GM12878 (cell line): ENCODE data around the gene MRPS35. TPM values are rescaled to one million over a fixed set of nuclear protein-coding genes. Genes with fewer than 3 reads are reported as not detected.

Experiments used
- ATAC-seq: fragments of 200-7000 bp; cut with Tn5 transposase; 3 replicates; pipeline ENCODE4 v1.9.1; 2020; ENCODE audit warnings: mild to moderate bottlenecking, moderate library complexity
- BruUV-seq: library from RNA; stranded (reverse); fragments of 400-500 nt; replicated peaks from 2 replicates; lab custom pipeline; 2021; lab: Mats Ljungman, UMichigan
- CTCF ChIA-PET: fragments of 300-600 bp; sonication (Branson Sonifier 250); formaldehyde crosslinking; extraction: SDS; loops from one replicate; lab custom pipeline; 2021; ENCODE audit warnings: inconsistent platforms; lab: Yijun Ruan, JAX
- POLR2A ChIA-PET: fragments of 350-600 bp; formaldehyde crosslinking; extraction: SDS; loops from one replicate; lab custom pipeline; 2021; ENCODE audit warnings: inconsistent platforms; lab: Charles Lee
- RAD21 ChIA-PET: fragments of 300-600 bp; sonication (Branson Sonifier 250); formaldehyde crosslinking; loops from one replicate; lab custom pipeline; 2023; ENCODE audit warnings: antibody characterized with exemption; ENCODE audit not compliant: unreplicated experiment; lab: Charles Lee
- SMC1A ChIA-PET: fragments of 300-600 bp; sonication (Branson Sonifier 250); formaldehyde crosslinking; loops from one replicate; lab custom pipeline; 2023; ENCODE audit not compliant: unreplicated experiment, uncharacterized antibody; lab: Charles Lee
- DNase-seq: peaks from one replicate; pipeline ENCODE4 v3.0.0-alpha.2; 2011; ENCODE audit warnings: low read depth, low spot score
- FAIRE-seq: peaks from 3 replicates; lab custom pipeline; 2011; peaks lifted over from hg19 to GRCh38; lab: Jason Lieb, UNC
- H2AFZ ChIP-seq: 2 replicates; pipeline ENCODE4 v1.6.0; 2011; ENCODE audit warnings: low read depth, low read length, control low read depth; ENCODE audit not compliant: control insufficient read depth
- H3K27ac ChIP-seq: 2 replicates; pipeline ENCODE4 v1.5.1; 2011; ENCODE audit warnings: control low read depth; ENCODE audit not compliant: control insufficient read depth, insufficient read depth
- H3K27me3 ChIP-seq, 2 experiments: replicated peaks in 1 of 2; 2 replicates each; pipeline versions ENCODE4 v1.6.0 to v1.6.1; 2011; ENCODE audit warnings: low read length in 1 of 2; ENCODE audit not compliant: control insufficient read depth in 2 of 2, insufficient read depth in 2 of 2
- H3K36me3 ChIP-seq, 2 experiments: 2 replicates each; pipeline ENCODE4 v1.5.1; 2011; ENCODE audit warnings: low read length in 1 of 2; ENCODE audit not compliant: control insufficient read depth in 2 of 2, insufficient read depth in 2 of 2
- H3K4me1 ChIP-seq: 2 replicates; pipeline ENCODE4 v1.6.1; 2011; ENCODE audit warnings: mild to moderate bottlenecking, low read length, moderate library complexity, mixed read lengths; ENCODE audit not compliant: control insufficient read depth, insufficient read depth
- H3K4me2 ChIP-seq: 2 replicates; pipeline ENCODE4 v1.6.0; 2011; ENCODE audit warnings: control low read depth; ENCODE audit not compliant: control insufficient read depth, insufficient read depth
- H3K4me3 ChIP-seq: fragments of 200-600 bp; sonication (generic); 2 replicates; pipeline ENCODE4 v1.5.1; 2016
- H3K79me2 ChIP-seq: 2 replicates; pipeline ENCODE4 v1.6.0; 2011; ENCODE audit warnings: low read length; ENCODE audit not compliant: control insufficient read depth, insufficient read depth
- H3K9ac ChIP-seq: 2 replicates; pipeline ENCODE4 v1.8.0; 2011; ENCODE audit warnings: low read length, control low read depth, mixed read lengths; ENCODE audit not compliant: control insufficient read depth, insufficient read depth
- H3K9me3 ChIP-seq: replicated peaks from 3 replicates; pipeline ENCODE4 v1.5.1; 2011; ENCODE audit warnings: mild to moderate bottlenecking, low read length; ENCODE audit not compliant: control insufficient read depth, insufficient read depth
- H4K20me1 ChIP-seq: 2 replicates; pipeline ENCODE4 v1.6.0; 2011; ENCODE audit not compliant: control insufficient read depth, insufficient read depth
- BACH1 ChIP-seq: fragments of 450-650 bp; IDR thresholded peaks from 2 replicates; pipeline ENCODE4 v1.6.1; 2017; ENCODE audit warnings: mild to moderate bottlenecking, borderline replicate concordance
- EZH2 ChIP-seq: IDR thresholded peaks from 2 replicates; pipeline ENCODE4 v1.6.1; 2012; ENCODE audit warnings: low read depth, mild to moderate bottlenecking, control low read depth, inconsistent platforms, low read length, borderline replicate concordance; ENCODE audit not compliant: control insufficient read depth
- MEF2B ChIP-seq: fragments of 450-650 bp; IDR thresholded peaks from 2 replicates; pipeline ENCODE4 v1.6.1; 2018; ENCODE audit warnings: mild to moderate bottlenecking, moderate library complexity; ENCODE audit not compliant: partially characterized antibody, poor library complexity, severe bottlenecking
- MTA2 ChIP-seq: fragments of 450-650 bp; IDR thresholded peaks from 2 replicates; pipeline ENCODE4 v1.6.1; 2016; ENCODE audit warnings: low read depth, mild to moderate bottlenecking, moderate library complexity
- NRF1 ChIP-seq: conservative IDR thresholded peaks from 2 replicates; pipeline ENCODE4 v1.6.1; 2011; ENCODE audit warnings: mild to moderate bottlenecking, low read depth, low read length, improper control_type of control experiment
- POLR2AphosphoS5 ChIP-seq: IDR thresholded peaks from 2 replicates; pipeline ENCODE4 v1.6.1; 2011; ENCODE audit warnings: mild to moderate bottlenecking, low read length, inconsistent platforms
- RAD21 ChIP-seq: IDR thresholded peaks from 2 replicates; pipeline ENCODE4 v1.6.1; 2011; ENCODE audit warnings: mild to moderate bottlenecking, low read depth, low read length, moderate library complexity; ENCODE audit not compliant: insufficient read depth
- RCOR1 ChIP-seq: conservative IDR thresholded peaks from 2 replicates; pipeline ENCODE4 v1.6.1; 2012; ENCODE audit warnings: low read depth, low read length, improper control_type of control experiment
- TCF3 ChIP-seq: IDR thresholded peaks from 2 replicates; pipeline ENCODE4 v1.6.1; 2012; ENCODE audit warnings: low read depth, mild to moderate bottlenecking, low read length, borderline replicate concordance; ENCODE audit not compliant: insufficient read depth
- WGBS: methylation state at CpG from one replicate; pipeline ENCODE4 v1.1.6; 2016; ENCODE audit warnings: low lambda C conversion rate; ENCODE audit not compliant: insufficient replicate concordance, insufficient coverage; ENCODE audit errors: missing lambda C conversion rate; 5-methylcytosine and 5-hydroxymethylcytosine counted together
- in situ Hi-C: fragments of 300-500 bp; cut with MboI; formaldehyde crosslinking; loops from 9 replicates; pipeline ENCODE4 v1.14.3; 2018; ENCODE audit warnings: mixed read lengths
- intact Hi-C: fragments of 100-400 bp; cut with micrococcal nuclease; formaldehyde crosslinking; loops from one replicate; pipeline ENCODE4 v1.14.2; 2022; ENCODE audit not compliant: unreplicated experiment
- polyA plus RNA-seq, 11 experiments: library from polyadenylated mRNA; depleted of rRNA in 4 of 11; unstranded in 6 of 11; stranded (reverse) in 5 of 11; fragments of >200 nt; fragmentation: Nextera tagmentation in 4 of 11; fragmentation: Illumina TruSeq in 1 of 11; extraction: Ambion mirVana in 4 of 11; extraction: Trizol in 1 of 11; gene quantifications; 1 replicate in 1 of 11; 2 replicates in 10 of 11; pipeline versions ENCODE4 v1.2.1 to v1.2.3, GENCODE V29; 2011 to 2016; ENCODE audit warnings: inconsistent platforms in 2 of 11, missing spikeins in 2 of 11, low read depth in 1 of 11
- total RNA-seq, 4 experiments: library from RNA; depleted of rRNA in 3 of 4; stranded (reverse); fragments of >200 nt in 3 of 4; fragmentation: Illumina TruSeq in 1 of 4; extraction: Trizol in 1 of 4; gene quantifications; 2 replicates each; pipeline versions ENCODE4 v1.2.1 to v1.2.3, GENCODE V29; 2013 to 2021
- TF ChIP-seq, protein P1 (sequence below): fragments of 450-650 bp; IDR thresholded peaks from 2 replicates; pipeline ENCODE4 v1.6.1; 2016; ENCODE audit warnings: mild to moderate bottlenecking

Gene MRPS35
- total and polyA plus RNA-seq, 10 of the 15 experiments (the other 5 are each of a cell fraction or from before 2014, with no cell fraction given), result 45.7 to 111 (median 67.1) TPM

DNA sequence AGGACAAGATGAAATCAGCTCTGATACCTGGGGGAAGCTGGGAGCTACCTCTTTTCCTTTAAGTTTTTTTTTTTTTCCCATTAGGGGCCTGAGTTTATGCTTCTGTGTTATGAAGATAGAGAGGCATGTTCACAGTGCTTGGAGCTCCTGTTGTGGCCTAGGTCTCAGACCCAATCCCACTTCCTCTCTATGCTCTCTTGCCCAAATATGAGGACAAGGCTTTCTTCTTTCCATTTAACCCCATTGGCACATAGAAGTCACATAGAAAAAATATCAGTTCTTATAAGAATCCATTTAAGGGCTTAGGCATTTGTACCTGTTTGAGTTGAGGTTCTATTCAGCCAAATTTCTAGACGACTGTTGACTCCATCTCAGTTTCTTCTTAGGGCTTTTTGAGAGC is 12.6 kb downstream of the MRPS35 start:
- in situ Hi-C loops, result no loop called here
- H3K4me2 ChIP-seq, result no peak overlapping the region
- ChIA-PET POLR2A (interaction anchor here (0.5 kb wide), 1 partner anchor 89 kb away, joined by 3 read pairs; no protein-coding TSS in a partner anchor), RAD21 (interaction anchor here (1.3 kb wide), 1 partner anchor 10 kb away, joined by 5 read pairs; no protein-coding TSS in a partner anchor), CTCF (interaction anchor here (0.9 to 2.2 kb wide), 4 partner anchors 10 to 98 kb away, joined by 3 to 6 read pairs (median 5); no protein-coding TSS in a partner anchor), SMC1A (interaction anchor here (0.6 to 1.4 kb wide), 2 partner anchors 98 to 845 kb away, joined by 3 to 4 read pairs; no protein-coding TSS in a partner anchor)
- no peak for TF ChIP-seq TCF3
- TF ChIP-seq, protein P1, sequence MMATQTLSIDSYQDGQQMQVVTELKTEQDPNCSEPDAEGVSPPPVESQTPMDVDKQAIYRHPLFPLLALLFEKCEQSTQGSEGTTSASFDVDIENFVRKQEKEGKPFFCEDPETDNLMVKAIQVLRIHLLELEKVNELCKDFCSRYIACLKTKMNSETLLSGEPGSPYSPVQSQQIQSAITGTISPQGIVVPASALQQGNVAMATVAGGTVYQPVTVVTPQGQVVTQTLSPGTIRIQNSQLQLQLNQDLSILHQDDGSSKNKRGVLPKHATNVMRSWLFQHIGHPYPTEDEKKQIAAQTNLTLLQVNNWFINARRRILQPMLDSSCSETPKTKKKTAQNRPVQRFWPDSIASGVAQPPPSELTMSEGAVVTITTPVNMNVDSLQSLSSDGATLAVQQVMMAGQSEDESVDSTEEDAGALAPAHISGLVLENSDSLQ, result no peak
- no peak for TF ChIP-seq RCOR1
- no peak for TF ChIP-seq POLR2AphosphoS5
- no peak for TF ChIP-seq MTA2
- FAIRE-seq (no peak), ATAC-seq (no peak), DNase-seq (no peak)
- no peak overlapping the region for H3K9ac ChIP-seq
- H3K27ac ChIP-seq, result no peak overlapping the region
- no peaks in the 10 kb centered on the region for H3K27me3 ChIP-seq
- no peak overlapping the region for H3K4me3 ChIP-seq
- no peaks in the 10 kb centered on the region; the same call in 1 of the 2 replicates for H3K79me2 ChIP-seq
- peaks cover 1 to 19% of the 10 kb centered on the region in 2 experiments; a peak in 2 of 4 replicates for H3K36me3 ChIP-seq
- H2AFZ ChIP-seq, result no peak overlapping the region
- 59% methylated on average over 1 of the region's 1 CpG for WGBS
- no peaks in the 10 kb centered on the region for H3K4me1 ChIP-seq
- H4K20me1 ChIP-seq, result no peaks in the 10 kb centered on the region
- intact Hi-C loops, result no loop called here
- BruUV-seq, result no TSS peak
- no peaks in the 10 kb centered on the region for H3K9me3 ChIP-seq

DNA sequence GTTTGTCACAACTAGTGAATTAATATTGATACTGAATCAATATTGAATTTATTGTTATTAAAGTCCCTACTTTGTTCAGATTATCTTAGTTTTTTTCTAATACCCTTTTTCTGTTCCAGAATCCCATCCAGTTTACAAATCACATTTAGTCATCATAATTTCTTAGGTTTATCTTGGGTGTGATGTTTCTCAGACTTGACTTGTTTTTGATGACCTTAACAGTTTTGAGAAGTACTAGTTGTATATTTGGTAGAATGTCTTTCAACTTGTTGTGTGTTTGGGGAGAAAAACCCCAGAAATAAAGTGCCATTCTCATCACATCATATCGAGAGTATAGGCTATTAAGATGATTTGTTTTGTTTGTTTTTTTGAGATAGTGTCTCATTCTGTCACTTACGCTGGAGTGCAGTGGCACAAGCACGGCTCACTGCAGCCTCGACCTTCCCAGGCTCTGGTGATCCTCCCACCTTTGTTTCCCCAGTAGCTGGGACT is 19.5 kb downstream of the MRPS35 start:
- intact Hi-C loops (no loop called here), in situ Hi-C loops (loop anchor here (5.0 kb wide), 2 partner anchors 212 to 1147 kb away; no protein-coding TSS in a partner anchor)
- Histone ChIP-seq H3K4me1 (no peaks in the 10 kb centered on the region), H3K9ac (no peak overlapping the region), H3K27ac (no peak overlapping the region), H3K79me2 (no peaks in the 10 kb centered on the region; the same call in 1 of the 2 replicates), H3K4me2 (no peak overlapping the region), H3K27me3 (no peaks in the 10 kb centered on the region), H3K4me3 (no peak overlapping the region), H3K36me3 (peaks cover 5 to 10% of the 10 kb centered on the region in 2 experiments; a peak in 3 of 4 replicates), H2AFZ (no peak overlapping the region), H4K20me1 (no peaks in the 10 kb centered on the region), H3K9me3 (no peaks in the 10 kb centered on the region)
- SMC1A ChIA-PET, result no interaction called here
- TF ChIP-seq BACH1, result no peak
- no peak for TF ChIP-seq RAD21
- no peak for TF ChIP-seq MEF2B
- TF ChIP-seq EZH2, result no peak
- no peak for TF ChIP-seq NRF1
- no peak for TF ChIP-seq POLR2AphosphoS5
- DNase-seq (no peak), ATAC-seq (no peak), FAIRE-seq (no peak)
- 100% methylated on average over 4 of the region's 4 CpGs for WGBS
- RAD21 ChIA-PET, result no interaction called here
- POLR2A ChIA-PET, result no interaction called here
- no TSS peak for BruUV-seq
- CTCF ChIA-PET, result no interaction called here
